ENCODE measurements around the gene PDXP. TPM values are rescaled to one million over a fixed set of nuclear protein-coding genes. Genes with fewer than 3 reads are reported as not detected.

Gene PDXP
- total and polyA plus RNA-seq, 2 of the 13 experiments (the other 11 are each of a cell fraction or from before 2014, with no cell fraction given), result 58.2 to 70.6 TPM

DNA sequence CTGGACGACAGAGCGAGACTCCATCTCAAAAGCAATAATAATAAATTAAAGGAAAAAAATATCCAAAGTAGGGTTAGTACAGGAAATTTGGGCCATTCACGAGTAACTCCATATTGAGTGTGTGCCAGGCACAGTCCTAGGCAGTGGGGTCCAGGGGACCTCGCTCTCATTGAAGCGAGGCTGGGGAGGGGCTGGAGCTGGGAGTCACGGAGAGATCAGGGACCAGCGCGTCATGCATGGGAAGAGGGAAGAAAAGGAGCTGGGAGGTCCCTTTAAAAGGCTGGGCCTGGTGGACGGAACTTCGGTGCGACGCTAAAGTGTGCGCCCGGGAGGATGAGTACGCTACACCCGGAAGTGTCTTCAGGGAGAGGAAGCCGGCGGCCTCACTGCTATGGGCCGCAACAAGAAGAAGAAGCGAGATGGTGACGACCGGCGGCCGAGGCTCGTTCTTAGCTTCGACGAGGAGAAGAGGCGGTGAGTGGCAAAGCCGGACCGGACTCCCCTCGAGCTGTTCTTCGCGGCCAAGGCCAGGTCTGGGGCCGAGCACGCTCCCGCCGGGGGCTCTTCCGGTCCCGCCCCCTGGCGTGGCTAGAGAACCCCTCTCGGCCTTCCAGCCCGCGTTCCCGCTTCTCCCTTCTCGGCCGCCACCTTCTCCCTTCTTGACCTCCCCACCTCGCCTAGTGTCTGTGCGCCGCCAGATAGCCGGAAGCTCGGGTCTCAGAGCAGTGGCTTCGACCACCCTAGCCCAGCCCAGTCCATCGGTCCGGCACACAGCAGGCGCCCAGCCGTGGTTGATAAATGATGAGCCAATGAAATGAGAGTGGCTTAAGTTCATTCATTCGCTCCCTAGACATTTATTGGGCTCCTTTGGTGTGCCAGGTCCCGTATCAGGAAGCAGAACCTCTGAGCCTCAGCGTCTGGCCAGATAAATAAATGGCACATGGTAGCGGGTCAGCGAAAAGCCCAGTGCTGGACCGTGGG is 27.8 kb downstream of the PDXP start, which contains the start of gene NOL12 (continued):
- TF ChIP-seq, protein P1, sequence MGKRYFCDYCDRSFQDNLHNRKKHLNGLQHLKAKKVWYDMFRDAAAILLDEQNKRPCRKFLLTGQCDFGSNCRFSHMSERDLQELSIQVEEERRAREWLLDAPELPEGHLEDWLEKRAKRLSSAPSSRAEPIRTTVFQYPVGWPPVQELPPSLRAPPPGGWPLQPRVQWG (CRISPR knock-in tag; IDR thresholded peaks at IDR 0.05; ENCODE audit: borderline replicate concordance, low read depth), result no peak
- TF ChIP-seq, protein P2, sequence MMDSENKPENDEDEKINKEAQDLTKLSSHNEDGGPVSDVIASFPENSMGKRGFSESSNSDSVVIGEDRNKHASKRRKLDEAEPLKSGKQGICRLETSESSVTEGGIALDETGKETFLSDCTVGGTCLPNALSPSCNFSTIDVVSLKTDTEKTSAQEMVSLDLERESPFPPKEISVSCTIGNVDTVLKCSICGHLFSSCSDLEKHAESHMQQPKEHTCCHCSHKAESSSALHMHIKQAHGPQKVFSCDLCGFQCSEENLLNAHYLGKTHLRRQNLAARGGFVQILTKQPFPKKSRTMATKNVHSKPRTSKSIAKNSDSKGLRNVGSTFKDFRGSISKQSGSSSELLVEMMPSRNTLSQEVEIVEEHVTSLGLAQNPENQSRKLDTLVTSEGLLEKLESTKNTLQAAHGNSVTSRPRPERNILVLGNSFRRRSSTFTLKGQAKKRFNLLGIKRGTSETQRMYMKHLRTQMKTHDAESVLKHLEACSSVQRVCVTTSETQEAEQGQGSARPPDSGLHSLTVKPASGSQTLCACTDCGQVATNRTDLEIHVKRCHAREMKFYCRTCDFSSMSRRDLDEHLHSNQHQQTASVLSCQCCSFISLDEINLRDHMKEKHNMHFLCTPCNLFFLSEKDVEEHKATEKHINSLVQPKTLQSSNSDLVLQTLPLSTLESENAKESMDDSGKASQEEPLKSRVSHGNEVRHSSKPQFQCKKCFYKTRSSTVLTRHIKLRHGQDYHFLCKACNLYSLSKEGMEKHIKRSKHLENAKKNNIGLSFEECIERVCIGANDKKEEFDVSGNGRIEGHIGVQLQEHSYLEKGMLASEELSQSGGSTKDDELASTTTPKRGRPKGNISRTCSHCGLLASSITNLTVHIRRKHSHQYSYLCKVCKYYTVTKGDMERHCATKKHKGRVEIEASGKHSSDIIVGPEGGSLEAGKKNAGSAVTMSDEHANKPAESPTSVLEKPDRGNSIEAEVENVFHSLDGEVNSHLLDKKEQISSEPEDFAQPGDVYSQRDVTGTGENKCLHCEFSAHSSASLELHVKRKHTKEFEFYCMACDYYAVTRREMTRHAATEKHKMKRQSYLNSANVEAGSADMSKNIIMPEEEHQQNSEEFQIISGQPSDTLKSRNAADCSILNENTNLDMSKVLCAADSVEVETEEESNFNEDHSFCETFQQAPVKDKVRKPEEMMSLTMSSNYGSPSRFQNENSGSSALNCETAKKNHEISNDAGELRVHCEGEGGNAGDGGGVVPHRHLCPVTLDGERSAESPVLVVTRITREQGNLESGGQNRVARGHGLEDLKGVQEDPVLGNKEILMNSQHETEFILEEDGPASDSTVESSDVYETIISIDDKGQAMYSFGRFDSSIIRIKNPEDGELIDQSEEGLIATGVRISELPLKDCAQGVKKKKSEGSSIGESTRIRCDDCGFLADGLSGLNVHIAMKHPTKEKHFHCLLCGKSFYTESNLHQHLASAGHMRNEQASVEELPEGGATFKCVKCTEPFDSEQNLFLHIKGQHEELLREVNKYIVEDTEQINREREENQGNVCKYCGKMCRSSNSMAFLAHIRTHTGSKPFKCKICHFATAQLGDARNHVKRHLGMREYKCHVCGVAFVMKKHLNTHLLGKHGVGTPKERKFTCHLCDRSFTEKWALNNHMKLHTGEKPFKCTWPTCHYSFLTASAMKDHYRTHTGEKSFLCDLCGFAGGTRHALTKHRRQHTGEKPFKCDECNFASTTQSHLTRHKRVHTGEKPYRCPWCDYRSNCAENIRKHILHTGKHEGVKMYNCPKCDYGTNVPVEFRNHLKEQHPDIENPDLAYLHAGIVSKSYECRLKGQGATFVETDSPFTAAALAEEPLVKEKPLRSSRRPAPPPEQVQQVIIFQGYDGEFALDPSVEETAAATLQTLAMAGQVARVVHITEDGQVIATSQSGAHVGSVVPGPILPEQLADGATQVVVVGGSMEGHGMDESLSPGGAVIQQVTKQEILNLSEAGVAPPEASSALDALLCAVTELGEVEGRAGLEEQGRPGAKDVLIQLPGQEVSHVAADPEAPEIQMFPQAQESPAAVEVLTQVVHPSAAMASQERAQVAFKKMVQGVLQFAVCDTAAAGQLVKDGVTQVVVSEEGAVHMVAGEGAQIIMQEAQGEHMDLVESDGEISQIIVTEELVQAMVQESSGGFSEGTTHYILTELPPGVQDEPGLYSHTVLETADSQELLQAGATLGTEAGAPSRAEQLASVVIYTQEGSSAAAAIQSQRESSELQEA (CRISPR knock-in tag; IDR thresholded peaks at IDR 0.05; ENCODE audit: not compliant biosample characterization), result peak; percentile 38
- peak; percentile 83; the same call in 1 of the 2 replicates for TF ChIP-seq KDM3A (CRISPR knock-in tag; IDR thresholded peaks at IDR 0.05; ENCODE audit: low read depth)
- TF ChIP-seq, protein P3, sequence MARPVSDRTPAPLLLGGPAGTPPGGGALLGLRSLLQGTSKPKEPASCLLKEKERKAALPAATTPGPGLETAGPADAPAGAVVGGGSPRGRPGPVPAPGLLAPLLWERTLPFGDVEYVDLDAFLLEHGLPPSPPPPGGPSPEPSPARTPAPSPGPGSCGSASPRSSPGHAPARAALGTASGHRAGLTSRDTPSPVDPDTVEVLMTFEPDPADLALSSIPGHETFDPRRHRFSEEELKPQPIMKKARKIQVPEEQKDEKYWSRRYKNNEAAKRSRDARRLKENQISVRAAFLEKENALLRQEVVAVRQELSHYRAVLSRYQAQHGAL (CRISPR knock-in tag; IDR thresholded peaks at IDR 0.05; ENCODE audit: not compliant biosample characterization), result no peak
- no peak for TF ChIP-seq ZFP36 (IDR thresholded peaks at IDR 0.05; ENCODE audit: borderline replicate concordance, low read depth, low read length, partially characterized antibody)
- peak; percentile 74; the same call in 1 of the 2 replicates for TF ChIP-seq ZNF205 (CRISPR knock-in tag; IDR thresholded peaks at IDR 0.05)
- TF ChIP-seq NFIC (IDR thresholded peaks at IDR 0.05; ENCODE audit: low read length), result 0 out of 2 replicates have a peak, but pooled peaks have one; percentile 35
- TF ChIP-seq NFYC (CRISPR knock-in tag; IDR thresholded peaks at IDR 0.05), result no peak; the same call in 1 of the 2 replicates
- TF ChIP-seq KAT7 (CRISPR knock-in tag; IDR thresholded peaks at IDR 0.05; ENCODE audit: borderline replicate concordance), result peak; percentile 46; the same call in 1 of the 2 replicates
- peak; percentile 86 for TF ChIP-seq MXD4 (CRISPR knock-in tag; IDR thresholded peaks at IDR 0.05)
- TF ChIP-seq SMAD1 (CRISPR knock-in tag; IDR thresholded peaks at IDR 0.05; ENCODE audit: borderline replicate concordance, low read depth), result peak; percentile 62; the same call in 1 of the 2 replicates
- no peak for TF ChIP-seq ZNF577 (CRISPR knock-in tag; IDR thresholded peaks at IDR 0.05; ENCODE audit: borderline replicate concordance, low read depth)
- TF ChIP-seq, protein P4, sequence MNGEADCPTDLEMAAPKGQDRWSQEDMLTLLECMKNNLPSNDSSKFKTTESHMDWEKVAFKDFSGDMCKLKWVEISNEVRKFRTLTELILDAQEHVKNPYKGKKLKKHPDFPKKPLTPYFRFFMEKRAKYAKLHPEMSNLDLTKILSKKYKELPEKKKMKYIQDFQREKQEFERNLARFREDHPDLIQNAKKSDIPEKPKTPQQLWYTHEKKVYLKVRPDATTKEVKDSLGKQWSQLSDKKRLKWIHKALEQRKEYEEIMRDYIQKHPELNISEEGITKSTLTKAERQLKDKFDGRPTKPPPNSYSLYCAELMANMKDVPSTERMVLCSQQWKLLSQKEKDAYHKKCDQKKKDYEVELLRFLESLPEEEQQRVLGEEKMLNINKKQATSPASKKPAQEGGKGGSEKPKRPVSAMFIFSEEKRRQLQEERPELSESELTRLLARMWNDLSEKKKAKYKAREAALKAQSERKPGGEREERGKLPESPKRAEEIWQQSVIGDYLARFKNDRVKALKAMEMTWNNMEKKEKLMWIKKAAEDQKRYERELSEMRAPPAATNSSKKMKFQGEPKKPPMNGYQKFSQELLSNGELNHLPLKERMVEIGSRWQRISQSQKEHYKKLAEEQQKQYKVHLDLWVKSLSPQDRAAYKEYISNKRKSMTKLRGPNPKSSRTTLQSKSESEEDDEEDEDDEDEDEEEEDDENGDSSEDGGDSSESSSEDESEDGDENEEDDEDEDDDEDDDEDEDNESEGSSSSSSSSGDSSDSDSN (CRISPR knock-in tag; IDR thresholded peaks at IDR 0.05), result peak; percentile 71
- TF ChIP-seq, protein P5, sequence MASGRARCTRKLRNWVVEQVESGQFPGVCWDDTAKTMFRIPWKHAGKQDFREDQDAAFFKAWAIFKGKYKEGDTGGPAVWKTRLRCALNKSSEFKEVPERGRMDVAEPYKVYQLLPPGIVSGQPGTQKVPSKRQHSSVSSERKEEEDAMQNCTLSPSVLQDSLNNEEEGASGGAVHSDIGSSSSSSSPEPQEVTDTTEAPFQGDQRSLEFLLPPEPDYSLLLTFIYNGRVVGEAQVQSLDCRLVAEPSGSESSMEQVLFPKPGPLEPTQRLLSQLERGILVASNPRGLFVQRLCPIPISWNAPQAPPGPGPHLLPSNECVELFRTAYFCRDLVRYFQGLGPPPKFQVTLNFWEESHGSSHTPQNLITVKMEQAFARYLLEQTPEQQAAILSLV (CRISPR knock-in tag; IDR thresholded peaks at IDR 0.05; ENCODE audit: borderline replicate concordance), result peak; percentile 82; the same call in 1 of the 2 replicates

All from HepG2 (cell line).